ENCODE measurements around the gene DIP2B. TPM values are rescaled to one million over a fixed set of nuclear protein-coding genes. Genes with fewer than 3 reads are reported as not detected.

Gene DIP2B
- total and polyA plus RNA-seq, 12 donors = 3.0 to 21.5 (median 15.8) TPM

DNA sequence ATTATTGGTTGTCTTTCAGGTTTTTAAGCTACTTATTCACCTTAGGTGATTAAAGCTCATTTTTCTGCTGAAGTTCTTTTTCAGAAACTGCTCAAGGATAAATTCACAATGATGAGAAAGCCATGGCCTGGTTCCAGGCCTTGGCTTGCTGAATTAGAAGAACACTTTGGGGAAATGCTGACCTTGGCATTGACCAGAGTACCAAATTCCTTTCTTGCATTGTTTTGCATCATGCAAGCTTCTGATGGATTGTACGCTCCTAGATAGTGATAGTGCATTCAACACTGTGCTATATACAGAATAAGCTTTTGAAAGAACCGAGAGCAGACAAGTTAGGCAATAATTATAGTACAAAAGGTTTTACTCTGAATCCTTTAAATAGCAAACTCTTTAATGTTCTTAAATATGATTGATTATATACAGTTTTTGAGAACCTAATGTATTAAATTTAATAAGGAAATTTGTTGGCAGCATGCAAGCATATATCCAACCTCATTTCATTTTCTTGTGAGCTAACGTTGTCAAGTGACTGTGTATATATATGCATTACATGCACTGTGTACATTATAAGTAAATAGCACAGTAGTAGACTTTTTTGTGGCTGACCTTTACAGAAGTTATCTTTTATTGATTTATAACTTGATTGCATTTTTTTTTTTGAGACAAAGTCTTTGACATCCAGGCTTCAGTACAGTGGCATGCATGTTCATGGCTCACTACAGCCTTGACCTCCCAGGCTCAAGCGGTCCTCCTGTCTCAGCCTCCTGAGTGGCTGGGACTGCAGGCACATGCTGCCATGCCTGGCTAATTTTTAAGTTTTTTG, 99.2 kb downstream of the DIP2B start:
- H3K27ac ChIP-seq = peak overlapping the region in 5 of 10 donors; percentile 19 to 54 (median 30)
- no peak for DNase-seq
- no peaks in the 10 kb centered on the region for H3K9me3 ChIP-seq
- TF ChIP-seq CTCF (IDR thresholded peaks at IDR 0.05) = no peak
- peaks cover 3 to 53% (median 36%) of the 10 kb centered on the region in 9 donors for H3K4me1 ChIP-seq
- ATAC-seq = peak; percentile 17 to 77 (median 64)
- no peaks in the 10 kb centered on the region for H3K36me3 ChIP-seq
- 40 to 46% methylated on average over 4 of the region's 4 CpGs for WGBS, 2 donors
- no peaks in the 10 kb centered on the region for H3K27me3 ChIP-seq
- intact Hi-C loops (cut with DNase I) = loop anchor here in 1 of 10 donors (5.0 kb wide), 1 partner anchor 37 kb away; no protein-coding TSS in a partner anchor
- H3K4me3 ChIP-seq = no peak overlapping the region

DNA sequence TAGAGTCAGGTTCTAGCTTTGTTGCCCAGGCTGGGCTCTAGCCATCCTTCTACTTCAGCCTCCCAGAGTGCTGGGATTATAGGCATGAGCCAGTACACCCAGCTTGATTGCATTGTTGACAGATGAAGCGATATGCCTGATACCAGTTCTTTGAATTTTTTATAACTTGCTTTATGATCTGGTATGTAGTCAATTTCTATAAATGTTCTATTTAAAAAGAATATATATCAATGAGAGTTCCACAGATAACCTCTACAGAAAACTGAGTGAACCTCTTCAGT, 99.8 kb downstream of the DIP2B start:
- TF ChIP-seq CTCF (IDR thresholded peaks at IDR 0.05) = no peak
- H3K36me3 ChIP-seq = no peaks in the 10 kb centered on the region
- intact Hi-C loops (cut with DNase I) = loop anchor here in 1 of 10 donors (5.0 kb wide), 1 partner anchor 37 kb away; no protein-coding TSS in a partner anchor
- no peaks in the 10 kb centered on the region for H3K9me3 ChIP-seq
- H3K27me3 ChIP-seq = no peaks in the 10 kb centered on the region
- WGBS, 2 donors = 96 to 97% methylated on average over 1 of the region's 1 CpG
- peaks cover 6 to 53% (median 36%) of the 10 kb centered on the region in 9 donors for H3K4me1 ChIP-seq
- H3K4me3 ChIP-seq = no peak overlapping the region
- peak overlapping the region in 1 of 10 donors; percentile 30 for H3K27ac ChIP-seq
- no peak for DNase-seq
- ATAC-seq = no peak

GRCh38 chr12:50606675-50607375, 102.0 kb downstream of the DIP2B start:
- Histone ChIP-seq H3K36me3 (no peaks in the 10 kb centered on the region), H3K27me3 (no peaks in the 10 kb centered on the region), H3K27ac (no peak overlapping the region), H3K4me1 (peaks cover 10 to 66% (median 52%) of the 10 kb centered on the region in 9 donors), H3K9me3 (no peaks in the 10 kb centered on the region), H3K4me3 (no peak overlapping the region)
- ATAC-seq (no peak), DNase-seq (no peak)
- WGBS, 2 donors = 85 to 95% methylated on average over 5 of the region's 5 CpGs
- no peak for TF ChIP-seq CTCF (IDR thresholded peaks at IDR 0.05)
- intact Hi-C loops (cut with DNase I) = no loop called here

- Histone ChIP-seq H3K9me3 (no peaks in the 10 kb centered on the region), H3K4me3 (no peak overlapping the region), H3K27ac (peak overlapping the region in 2 of 10 donors; percentile 9 to 15), H3K4me1 (peaks cover 5 to 71% (median 49%) of the 10 kb centered on the region in 9 donors), H3K27me3 (no peaks in the 10 kb centered on the region), H3K36me3 (no peaks in the 10 kb centered on the region)
- ATAC-seq (no peak), DNase-seq (no peak)
- intact Hi-C loops (cut with DNase I) = no loop called here
- WGBS, 2 donors = 71 to 77% methylated on average over 3 of the region's 3 CpGs
- TF ChIP-seq CTCF (IDR thresholded peaks at IDR 0.05) = no peak
Measured at GRCh38 chr12:50609292-50609874, 104.6 kb downstream of the DIP2B start.
